RWPE2 (cell line): ENCODE results near the gene KIAA1671.
A peak's percentile ranks its signal among the peaks of the same experiment; 100 is the strongest.

Source experiments
- ATAC-seq: fragments of 200-7000 bp; cut with Tn5 transposase; 3 replicates; pipeline ENCODE4 v1.9.1; 2021; ENCODE audit warnings: low read depth
- DNase-seq: peaks from one replicate; pipeline ENCODE4 v3.0.0-alpha.2; 2020; ENCODE audit warnings: low spot score
- H3K27ac ChIP-seq: fragments of 450-650 bp; 2 replicates; pipeline ENCODE4 v1.5.1; 2017; ENCODE audit warnings: mild to moderate bottlenecking; ENCODE audit not compliant: poor library complexity, severe bottlenecking
- H3K27me3 ChIP-seq: fragments of 250-450 bp; sonication (Bioruptor Pico); 2 replicates; pipeline ENCODE4 v1.5.1; 2021; ENCODE audit warnings: mild to moderate bottlenecking, moderate library complexity; ENCODE audit not compliant: insufficient read depth, poor library complexity, severe bottlenecking
- H3K36me3 ChIP-seq: fragments of 250-450 bp; sonication (Bioruptor Pico); 2 replicates; pipeline ENCODE4 v1.5.1; 2020; ENCODE audit warnings: low read depth, mild to moderate bottlenecking, moderate library complexity
- H3K4me1 ChIP-seq: fragments of 250-450 bp; sonication (Bioruptor Pico); 2 replicates; pipeline ENCODE4 v1.5.1; 2021; ENCODE audit warnings: mild to moderate bottlenecking, moderate library complexity; ENCODE audit not compliant: insufficient read depth, poor library complexity, severe bottlenecking
- H3K4me3 ChIP-seq: fragments of 250-450 bp; sonication (Bioruptor Pico); 2 replicates; pipeline ENCODE4 v1.5.1; 2021; ENCODE audit warnings: mild to moderate bottlenecking, moderate library complexity; ENCODE audit not compliant: severe bottlenecking
- H3K9me3 ChIP-seq: fragments of 250-450 bp; sonication (Bioruptor Pico); 2 replicates; pipeline ENCODE4 v1.5.1; 2021; ENCODE audit warnings: mild to moderate bottlenecking, moderate library complexity; ENCODE audit not compliant: severe bottlenecking
- TF ChIP-seq, protein P1 (sequence below): fragments of 450-650 bp; IDR thresholded peaks from one replicate; pipeline ENCODE4 v1.5.1; 2017; ENCODE audit warnings: mild to moderate bottlenecking, moderate library complexity; ENCODE audit not compliant: poor library complexity, severe bottlenecking

KIAA1671 gene

DNA sequence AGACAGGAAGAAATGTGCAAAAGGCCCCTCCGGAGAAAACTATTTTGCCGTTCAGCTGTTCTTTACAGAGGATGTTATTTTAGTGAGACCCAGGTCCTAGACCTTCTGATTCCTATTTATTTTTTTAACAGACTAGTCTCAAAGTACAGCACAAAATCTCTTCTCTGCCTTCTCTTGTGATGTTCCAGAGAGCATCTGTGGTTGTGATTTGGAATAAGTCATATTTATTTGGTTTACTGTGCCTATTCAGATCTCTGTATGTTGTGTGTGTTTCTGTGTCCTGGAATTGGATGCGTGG, 26.1 kb upstream of the KIAA1671 start:
- TF ChIP-seq, protein P1, sequence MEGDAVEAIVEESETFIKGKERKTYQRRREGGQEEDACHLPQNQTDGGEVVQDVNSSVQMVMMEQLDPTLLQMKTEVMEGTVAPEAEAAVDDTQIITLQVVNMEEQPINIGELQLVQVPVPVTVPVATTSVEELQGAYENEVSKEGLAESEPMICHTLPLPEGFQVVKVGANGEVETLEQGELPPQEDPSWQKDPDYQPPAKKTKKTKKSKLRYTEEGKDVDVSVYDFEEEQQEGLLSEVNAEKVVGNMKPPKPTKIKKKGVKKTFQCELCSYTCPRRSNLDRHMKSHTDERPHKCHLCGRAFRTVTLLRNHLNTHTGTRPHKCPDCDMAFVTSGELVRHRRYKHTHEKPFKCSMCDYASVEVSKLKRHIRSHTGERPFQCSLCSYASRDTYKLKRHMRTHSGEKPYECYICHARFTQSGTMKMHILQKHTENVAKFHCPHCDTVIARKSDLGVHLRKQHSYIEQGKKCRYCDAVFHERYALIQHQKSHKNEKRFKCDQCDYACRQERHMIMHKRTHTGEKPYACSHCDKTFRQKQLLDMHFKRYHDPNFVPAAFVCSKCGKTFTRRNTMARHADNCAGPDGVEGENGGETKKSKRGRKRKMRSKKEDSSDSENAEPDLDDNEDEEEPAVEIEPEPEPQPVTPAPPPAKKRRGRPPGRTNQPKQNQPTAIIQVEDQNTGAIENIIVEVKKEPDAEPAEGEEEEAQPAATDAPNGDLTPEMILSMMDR = no peak
- Histone ChIP-seq H3K27me3 (no peaks in the 10 kb centered on the region), H3K9me3 (no peaks in the 10 kb centered on the region), H3K27ac (no peak overlapping the region), H3K4me3 (no peak overlapping the region), H3K36me3 (no peaks in the 10 kb centered on the region), H3K4me1 (no peaks in the 10 kb centered on the region)
- DNase-seq = no peak
- ATAC-seq = no peak

DNA sequence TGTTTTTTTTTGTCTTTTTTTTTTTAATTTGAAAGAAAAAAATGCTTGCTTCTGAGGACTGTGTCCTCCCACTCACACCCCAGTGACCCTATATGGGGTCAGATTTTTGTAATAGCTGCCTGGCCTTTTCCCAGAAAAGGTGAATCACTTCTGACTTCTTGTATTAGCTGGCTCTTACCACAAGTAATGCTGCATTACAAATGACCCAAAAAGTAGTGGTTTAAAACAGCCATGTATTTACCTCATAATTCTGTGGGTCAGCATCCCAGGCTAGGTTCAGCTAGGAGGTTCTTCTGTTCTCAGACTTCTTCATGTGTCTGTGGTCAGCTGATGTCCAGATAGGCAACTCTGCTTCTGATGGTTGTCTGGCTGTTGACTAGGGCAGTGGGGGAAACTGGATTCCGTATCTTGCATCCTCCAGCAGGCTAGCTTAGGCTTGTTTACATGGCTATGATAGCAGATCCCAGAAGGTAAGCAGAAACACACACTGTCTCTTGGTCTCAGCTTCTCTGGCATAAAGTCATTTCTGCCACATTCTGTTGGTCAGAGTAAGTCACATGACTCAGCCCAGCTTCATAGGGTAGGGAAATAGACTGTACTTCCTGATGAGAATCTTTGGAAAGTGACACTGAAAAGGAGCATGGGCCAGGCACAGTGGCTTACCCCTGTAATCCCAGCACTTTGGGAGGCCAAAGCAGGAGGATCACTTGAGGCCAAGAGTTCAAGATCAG, 25.5 kb upstream of the KIAA1671 start:
- H3K4me1 ChIP-seq = no peaks in the 10 kb centered on the region
- no peaks in the 10 kb centered on the region for H3K27me3 ChIP-seq
- TF ChIP-seq, protein P1 = no peak
- H3K4me3 ChIP-seq = no peak overlapping the region
- ATAC-seq (peak; percentile 60), DNase-seq (no peak)
- no peak overlapping the region for H3K27ac ChIP-seq
- H3K9me3 ChIP-seq = no peaks in the 10 kb centered on the region
- no peaks in the 10 kb centered on the region for H3K36me3 ChIP-seq

DNA sequence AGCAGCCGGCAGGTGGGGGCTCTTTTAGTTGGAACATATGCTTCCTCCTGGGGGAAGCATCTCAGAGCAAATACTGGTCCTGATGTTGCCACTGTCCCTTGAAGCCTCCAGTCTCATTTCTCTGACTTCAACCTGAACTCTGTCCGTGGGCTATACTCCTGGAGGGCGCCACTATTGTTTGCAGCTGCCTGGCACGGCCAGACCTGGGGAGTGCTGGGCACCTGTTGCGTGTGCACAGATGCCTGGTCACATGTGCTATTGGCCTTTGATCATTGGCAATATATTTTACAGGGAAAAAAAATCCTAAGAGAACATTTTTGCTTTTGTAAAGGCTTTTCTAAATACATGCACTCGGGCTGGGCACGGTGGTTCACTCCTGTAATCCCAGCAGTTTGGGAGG, 24.2 kb upstream of the KIAA1671 start:
- H3K27ac ChIP-seq = no peak overlapping the region
- no peaks in the 10 kb centered on the region for H3K9me3 ChIP-seq
- no peaks in the 10 kb centered on the region for H3K27me3 ChIP-seq
- no peak overlapping the region for H3K4me3 ChIP-seq
- H3K4me1 ChIP-seq = no peaks in the 10 kb centered on the region
- ATAC-seq = no peak
- no peaks in the 10 kb centered on the region for H3K36me3 ChIP-seq
- TF ChIP-seq, protein P1 = no peak
- no peak for DNase-seq

DNA sequence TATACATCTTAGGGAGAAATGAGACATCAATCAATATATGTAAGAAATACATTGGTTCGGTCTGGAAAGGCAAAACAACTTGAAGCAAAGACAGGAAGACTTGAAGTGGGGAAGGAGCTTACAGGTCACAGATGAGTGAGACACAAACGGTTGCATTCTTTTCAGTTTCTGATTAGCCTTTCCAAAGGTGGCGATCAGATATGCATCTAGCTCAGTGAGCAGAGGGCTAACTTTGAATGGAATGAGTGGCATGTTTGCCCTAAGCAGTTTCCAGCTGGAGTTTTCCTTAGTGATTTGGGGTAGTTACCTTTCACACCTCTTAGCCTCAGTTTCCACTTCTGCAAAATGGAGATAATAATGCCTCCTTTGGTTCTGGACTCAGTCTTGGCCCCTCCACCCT, 21.8 kb upstream of the KIAA1671 start:
- no peak for ATAC-seq

More for the DNA sequence above, 21.8 kb upstream of the KIAA1671 start:
- TF ChIP-seq, protein P1 = no peak
- no peaks in the 10 kb centered on the region for H3K27me3 ChIP-seq
- no peaks in the 10 kb centered on the region for H3K4me1 ChIP-seq
- no peaks in the 10 kb centered on the region for H3K36me3 ChIP-seq
- no peak overlapping the region for H3K27ac ChIP-seq
- no peak overlapping the region for H3K4me3 ChIP-seq
- no peaks in the 10 kb centered on the region for H3K9me3 ChIP-seq
- no peak for DNase-seq
